Measurements from ENCODE around the gene DUSP6. TPM values are rescaled to one million over a fixed set of nuclear protein-coding genes. Genes with fewer than 3 reads are reported as not detected.

DUSP6 gene
- total and polyA plus RNA-seq, 2 of the 13 experiments (the other 11 are each of a cell fraction or from before 2014, with no cell fraction given): 40.9 to 161 TPM

- no peak for TF ChIP-seq ZNF512 (CRISPR knock-in tag; IDR thresholded peaks at IDR 0.05)
- TF ChIP-seq CCDC6 (CRISPR knock-in tag; IDR thresholded peaks at IDR 0.05): 0 out of 2 replicates have a peak, but pooled peaks have one; percentile 38
- no peak for TF ChIP-seq NFYB (CRISPR knock-in tag; IDR thresholded peaks at IDR 0.05)
- TF ChIP-seq RBM39 (IDR thresholded peaks at IDR 0.05; ENCODE audit: low read depth, low read length, poor library complexity, severe bottlenecking): no peak
- TF ChIP-seq ZMYM3 (CRISPR knock-in tag; IDR thresholded peaks at IDR 0.05): no peak
- peak; percentile 14 for TF ChIP-seq POLR2G (IDR thresholded peaks at IDR 0.05; ENCODE audit: low read depth, low read length)
- no peak for TF ChIP-seq SP140L (CRISPR knock-in tag; IDR thresholded peaks at IDR 0.05; ENCODE audit: borderline replicate concordance)
- TF ChIP-seq ARID5B (CRISPR knock-in tag; IDR thresholded peaks at IDR 0.05): no peak
- TF ChIP-seq TAF15 (IDR thresholded peaks at IDR 0.05; ENCODE audit: low read depth, low read length, poor library complexity, severe bottlenecking): no peak
- TF ChIP-seq MXD4 (CRISPR knock-in tag; IDR thresholded peaks at IDR 0.05): 0 out of 2 replicates have a peak, but pooled peaks have one; percentile 32
- 0 out of 2 replicates have a peak, but pooled peaks have one; percentile 21 for TF ChIP-seq HOXA5 (CRISPR knock-in tag; IDR thresholded peaks at IDR 0.05)
- no peak for TF ChIP-seq ZNF224 (CRISPR knock-in tag; IDR thresholded peaks at IDR 0.05)
- no peak for TF ChIP-seq ZNF18 (CRISPR knock-in tag; IDR thresholded peaks at IDR 0.05; ENCODE audit: insufficient replicate concordance)
- TF ChIP-seq ATM (IDR thresholded peaks at IDR 0.05; ENCODE audit: borderline replicate concordance): no peak
- no peak for TF ChIP-seq ZBTB49 (CRISPR knock-in tag; IDR thresholded peaks at IDR 0.05; ENCODE audit: borderline replicate concordance)
- TF ChIP-seq ZC3H13 (CRISPR knock-in tag; IDR thresholded peaks at IDR 0.05): peak; percentile 99
- no peak for TF ChIP-seq ZNF674 (CRISPR knock-in tag; IDR thresholded peaks at IDR 0.05; ENCODE audit: low read depth)
- TF ChIP-seq ZNF562 (CRISPR knock-in tag; IDR thresholded peaks at IDR 0.05; ENCODE audit: borderline replicate concordance): peak; percentile 15; the same call in 1 of the 2 replicates
Observed at GRCh38 chr12:89347325-89347829, 4.9 kb downstream of the DUSP6 start (continued).
